Measurements from ENCODE around the gene INPP5E. TPM values are rescaled to one million over a fixed set of nuclear protein-coding genes. Genes with fewer than 3 reads are reported as not detected.
"Not testable (repeated sequence)": the region's sequence is repeated elsewhere in the genome, so short reads cannot be mapped to it uniquely, and the experiment has no call there.

INPP5E gene
- total RNA-seq, 1 experiment from 2014 or later: 12.4 TPM

DNA sequence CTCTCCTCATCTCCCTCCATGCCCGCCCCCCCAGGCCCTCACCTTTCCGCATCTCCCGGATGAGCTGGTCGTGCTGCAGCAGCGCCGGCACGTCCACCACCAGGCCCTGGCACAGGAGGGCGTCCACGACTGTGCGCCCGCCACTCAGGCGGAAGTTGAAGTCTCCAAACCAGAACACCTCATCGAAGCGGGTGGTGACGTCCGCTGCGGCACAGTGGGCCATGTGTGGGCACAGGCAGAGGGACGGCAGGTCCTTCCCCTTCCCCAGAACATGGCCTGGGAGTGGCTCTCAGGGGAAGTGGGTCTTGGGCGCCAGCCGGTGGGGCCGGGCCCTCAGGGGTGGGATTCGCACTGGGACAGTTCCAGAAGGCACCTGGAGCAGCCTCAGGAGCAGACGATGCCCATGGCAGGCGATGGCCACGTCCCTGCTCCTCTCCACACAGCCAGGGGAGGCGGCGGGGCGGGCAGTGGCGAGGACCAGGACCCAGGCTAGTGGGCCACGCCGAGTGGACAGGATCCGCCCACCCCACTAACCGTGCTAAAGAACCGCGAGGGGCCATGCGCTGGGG lies 7.8 kb downstream of the INPP5E start:
- no peak overlapping the region for H3K4me3 ChIP-seq (ENCODE audit: insufficient read depth, low read depth, low read length)
- no peak for DNase-seq
- H3K27me3 ChIP-seq (ENCODE audit: control insufficient read depth, insufficient read depth, low read length): no peaks in the 10 kb centered on the region
- H3K36me3 ChIP-seq (replicated peaks; ENCODE audit: control insufficient read depth, insufficient read depth, low read length): peaks cover 2% of the 10 kb centered on the region

DNA sequence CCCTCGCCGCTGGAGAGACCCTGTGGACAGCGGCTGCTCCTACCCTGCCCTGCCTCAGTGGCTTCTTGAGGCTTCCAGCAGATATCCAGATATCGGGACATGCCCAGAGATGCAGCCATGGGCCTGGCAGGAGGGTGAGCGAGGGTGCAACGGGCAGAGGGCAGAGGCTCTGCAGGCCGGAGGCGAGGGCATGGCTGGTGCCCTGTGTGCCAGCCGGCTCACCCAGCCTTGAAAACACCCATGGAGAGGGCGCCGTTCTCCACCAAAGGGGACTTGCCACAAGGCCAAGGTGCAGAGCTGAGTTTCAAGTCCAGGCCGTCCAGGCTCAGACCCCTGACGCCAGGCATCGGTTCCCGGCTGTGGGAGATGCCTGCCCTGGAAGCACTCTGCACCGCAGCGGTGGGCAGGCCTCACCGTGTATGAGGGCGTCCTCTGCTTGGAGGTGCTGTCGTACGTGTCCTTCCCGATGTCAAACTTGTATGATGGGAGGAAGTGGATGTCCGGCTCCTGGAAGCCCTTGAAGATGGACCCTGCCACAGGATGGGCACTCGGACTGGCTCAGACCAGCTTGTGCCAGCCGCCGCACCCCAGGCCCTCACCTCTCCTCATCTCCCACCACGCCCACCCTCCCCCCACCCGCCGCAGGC lies 8.9 kb downstream of the INPP5E start:
- H3K36me3 ChIP-seq (replicated peaks; ENCODE audit: control insufficient read depth, insufficient read depth, low read length): peaks cover 2% of the 10 kb centered on the region
- H3K4me3 ChIP-seq (ENCODE audit: insufficient read depth, low read depth, low read length): no peak overlapping the region
- no peaks in the 10 kb centered on the region for H3K27me3 ChIP-seq (ENCODE audit: control insufficient read depth, insufficient read depth, low read length)
- DNase-seq: no peak

DNA sequence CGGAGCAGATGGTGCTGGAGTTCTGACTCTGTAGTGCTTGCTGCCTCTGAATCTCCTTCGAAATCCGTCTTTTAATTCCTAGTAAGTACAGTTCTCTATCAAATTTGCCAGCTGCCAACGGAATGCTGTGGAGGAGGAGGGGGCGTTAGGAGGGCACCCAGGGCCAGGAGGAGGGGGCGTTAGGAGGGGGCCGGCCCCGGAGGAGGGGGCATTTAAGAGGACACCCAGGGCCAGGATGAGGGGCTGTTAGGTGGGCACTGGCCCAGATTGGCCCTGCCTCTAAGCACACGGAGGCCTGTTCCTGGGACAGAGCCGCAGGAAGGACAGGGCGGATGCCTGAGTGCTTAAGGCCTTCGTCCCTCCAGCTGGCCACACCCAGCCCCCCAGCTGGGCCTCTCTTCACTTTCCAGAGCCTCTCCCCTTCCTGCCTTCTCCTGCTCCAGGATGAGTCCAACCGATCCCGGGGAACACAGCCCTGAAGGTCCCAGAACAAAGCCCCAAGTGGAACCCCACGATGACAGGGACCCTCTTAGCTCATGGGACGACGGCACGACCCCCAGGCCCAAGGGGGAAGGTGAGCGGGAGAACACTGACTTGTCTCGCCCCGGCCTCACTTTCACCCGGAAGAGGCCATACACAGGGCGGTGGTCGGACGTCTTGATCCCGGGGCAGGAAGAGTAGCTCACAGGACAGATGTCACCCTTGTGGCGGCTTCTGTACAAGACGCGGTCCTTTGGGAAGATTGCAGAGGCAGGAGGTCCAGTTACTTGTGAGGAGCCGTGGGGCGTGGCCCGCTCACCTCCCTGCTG lies 9.8 kb downstream of the INPP5E start:
- no peak for DNase-seq
- H3K27me3 ChIP-seq (ENCODE audit: control insufficient read depth, insufficient read depth, low read length): no peaks in the 10 kb centered on the region
- H3K36me3 ChIP-seq (replicated peaks; ENCODE audit: control insufficient read depth, insufficient read depth, low read length): peaks cover 2% of the 10 kb centered on the region
- H3K4me3 ChIP-seq (ENCODE audit: insufficient read depth, low read depth, low read length): no peak overlapping the region

DNA sequence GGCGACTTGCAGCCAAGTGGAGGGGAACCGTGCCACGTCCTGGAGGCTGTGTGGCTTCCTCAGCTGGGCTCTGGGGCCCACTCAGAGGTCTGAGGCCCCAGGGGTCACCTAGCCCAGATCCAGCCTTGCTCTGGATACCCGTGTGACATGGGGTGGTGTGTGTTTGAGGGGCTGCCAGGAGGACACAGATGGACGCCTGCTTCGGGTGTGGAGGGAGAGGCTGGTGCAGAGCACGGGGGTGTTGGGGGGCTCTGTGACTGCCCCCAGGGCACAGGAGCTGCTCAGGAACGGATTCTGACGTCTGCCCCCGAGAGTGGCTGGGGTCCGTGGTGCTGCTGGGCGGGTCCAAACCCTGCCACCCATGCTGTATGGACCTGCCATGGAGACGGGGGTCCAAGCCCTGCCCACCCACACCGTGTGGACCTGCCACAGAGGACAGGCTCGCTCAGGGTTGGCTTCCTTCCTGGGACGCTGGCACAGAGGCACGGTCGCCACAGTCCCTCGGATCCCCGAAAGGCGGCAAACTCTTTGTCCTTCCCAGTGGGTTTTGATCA lies 10.5 kb downstream of the INPP5E start:
- Histone ChIP-seq H3K27me3 (ENCODE audit: control insufficient read depth, insufficient read depth, low read length) (no peaks in the 10 kb centered on the region), H3K4me3 (ENCODE audit: insufficient read depth, low read depth, low read length) (no peak overlapping the region), H3K36me3 (replicated peaks; ENCODE audit: control insufficient read depth, insufficient read depth, low read length) (peaks cover 5% of the 10 kb centered on the region)
- no peak for DNase-seq

DNA sequence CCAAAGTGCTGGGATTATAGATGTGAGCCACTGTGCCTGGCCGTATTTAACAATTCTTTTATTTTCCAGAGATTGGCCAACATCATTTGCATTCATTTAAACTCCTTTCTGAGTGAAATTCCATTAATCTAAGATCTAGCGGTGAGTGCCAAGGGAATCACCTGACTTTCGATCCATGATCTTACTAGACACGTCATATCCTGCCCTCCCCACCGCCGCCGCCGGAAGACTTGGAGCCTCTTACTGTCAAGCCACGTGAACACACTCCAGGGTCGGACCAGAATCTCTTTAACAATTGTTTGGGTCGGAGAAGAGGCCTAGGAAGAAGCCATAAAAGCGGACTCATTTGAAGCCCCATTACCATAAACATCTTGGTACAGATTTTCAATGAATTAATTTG lies 12.9 kb downstream of the INPP5E start:
- no peak for DNase-seq
- H3K4me3 ChIP-seq (ENCODE audit: insufficient read depth, low read depth, low read length): no peak overlapping the region
- no peaks in the 10 kb centered on the region for H3K27me3 ChIP-seq (ENCODE audit: control insufficient read depth, insufficient read depth, low read length)
- peaks cover 17% of the 10 kb centered on the region for H3K36me3 ChIP-seq (replicated peaks; ENCODE audit: control insufficient read depth, insufficient read depth, low read length)

DNA sequence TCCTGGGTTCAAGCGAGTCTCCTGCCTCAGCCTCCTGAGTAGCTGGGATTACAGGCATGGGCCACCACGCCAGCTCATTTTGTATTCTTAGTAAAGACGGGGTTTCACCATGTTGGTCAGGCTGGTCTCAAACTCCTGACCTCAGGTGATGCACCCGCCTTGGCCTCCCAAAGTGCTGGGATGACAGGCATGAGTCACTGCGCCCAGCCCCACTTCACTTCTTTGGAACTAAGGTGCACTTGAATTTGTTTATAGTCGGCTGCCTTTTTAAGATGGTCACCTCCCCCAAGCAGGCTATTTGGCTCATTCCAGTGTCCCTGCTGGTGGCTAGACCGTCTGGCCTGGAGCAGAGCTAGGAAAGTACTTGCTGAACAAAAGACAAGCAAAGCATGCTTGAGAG lies 14.3 kb downstream of the INPP5E start:
- H3K36me3 ChIP-seq (replicated peaks; ENCODE audit: control insufficient read depth, insufficient read depth, low read length): peaks cover 21% of the 10 kb centered on the region
- not testable (repeated sequence) for H3K27me3 ChIP-seq (ENCODE audit: control insufficient read depth, insufficient read depth, low read length); DNase-seq; H3K4me3 ChIP-seq (ENCODE audit: insufficient read depth, low read depth, low read length)

DNA sequence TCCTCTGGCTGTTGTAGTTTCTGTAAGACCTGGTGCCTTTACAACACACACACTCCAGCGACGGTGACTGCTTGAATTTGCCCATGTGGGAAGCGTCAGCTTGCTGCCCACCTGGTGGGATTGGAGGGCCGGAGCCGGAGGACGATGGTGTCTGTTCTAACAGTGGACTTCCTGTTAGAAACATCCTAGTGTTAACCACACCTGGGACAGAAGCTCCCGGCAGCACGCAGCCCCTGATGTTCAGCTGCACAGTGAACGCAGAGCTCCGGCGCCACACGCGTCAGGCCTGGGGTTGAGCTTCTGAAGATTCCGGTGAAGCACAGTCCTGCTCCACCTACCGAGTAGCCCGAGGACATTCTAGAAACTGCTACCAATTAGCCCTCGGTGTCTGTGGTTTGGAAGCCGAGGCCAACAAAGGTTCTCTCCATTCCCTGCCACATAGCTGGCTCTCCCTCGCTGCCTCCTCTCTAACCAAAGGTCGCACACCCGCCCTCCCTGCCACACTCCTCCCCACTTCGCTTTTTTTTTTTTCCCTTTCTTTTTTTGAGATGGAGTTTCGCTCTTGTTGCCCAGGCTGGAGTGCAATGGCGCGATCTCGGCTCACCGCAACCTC lies 14.8 kb downstream of the INPP5E start:
- H3K4me3 ChIP-seq (ENCODE audit: insufficient read depth, low read depth, low read length): no peak overlapping the region
- no peaks in the 10 kb centered on the region for H3K27me3 ChIP-seq (ENCODE audit: control insufficient read depth, insufficient read depth, low read length)
- DNase-seq: no peak
- H3K36me3 ChIP-seq (replicated peaks; ENCODE audit: control insufficient read depth, insufficient read depth, low read length): peaks cover 21% of the 10 kb centered on the region

DNA sequence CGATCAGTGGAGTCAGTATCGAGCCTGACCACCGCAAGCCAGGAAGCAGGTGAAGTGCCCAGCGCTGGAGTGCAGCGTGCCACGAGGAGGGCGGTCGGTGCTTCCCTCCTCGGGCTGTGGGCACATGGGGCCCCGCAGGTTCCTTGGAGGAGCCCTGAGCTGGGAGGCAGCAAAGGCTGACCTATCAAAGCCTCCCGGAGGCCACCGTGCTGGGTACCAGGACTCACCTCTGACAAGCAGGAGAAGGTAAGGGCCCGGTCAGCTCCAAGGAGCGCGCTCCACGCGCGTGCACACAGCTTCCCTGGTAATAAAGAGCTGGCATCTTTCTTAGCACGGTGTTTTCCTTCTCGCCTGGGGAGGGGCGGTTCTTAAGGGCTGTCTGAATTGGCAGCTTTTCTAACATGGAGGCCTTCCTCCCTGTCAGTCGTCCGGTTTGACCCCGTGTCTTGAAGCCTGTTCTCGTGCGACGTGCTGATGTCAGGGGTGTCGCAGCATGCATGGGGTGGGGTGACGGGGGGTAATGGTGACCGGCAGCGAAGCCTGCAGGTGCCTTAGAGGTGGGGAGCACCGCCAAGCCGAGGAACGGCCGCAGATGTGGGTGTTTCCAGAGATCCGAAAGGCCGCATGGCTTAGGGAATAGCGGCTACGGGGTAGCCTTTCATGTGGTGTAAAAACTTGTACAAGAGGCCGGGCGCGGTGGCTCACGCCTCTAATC lies 16.1 kb downstream of the INPP5E start:
- Histone ChIP-seq H3K36me3 (replicated peaks; ENCODE audit: control insufficient read depth, insufficient read depth, low read length) (peaks cover 25% of the 10 kb centered on the region), H3K27me3 (ENCODE audit: control insufficient read depth, insufficient read depth, low read length) (no peaks in the 10 kb centered on the region), H3K4me3 (ENCODE audit: insufficient read depth, low read depth, low read length) (no peak overlapping the region)
- DNase-seq: no peak

DNA sequence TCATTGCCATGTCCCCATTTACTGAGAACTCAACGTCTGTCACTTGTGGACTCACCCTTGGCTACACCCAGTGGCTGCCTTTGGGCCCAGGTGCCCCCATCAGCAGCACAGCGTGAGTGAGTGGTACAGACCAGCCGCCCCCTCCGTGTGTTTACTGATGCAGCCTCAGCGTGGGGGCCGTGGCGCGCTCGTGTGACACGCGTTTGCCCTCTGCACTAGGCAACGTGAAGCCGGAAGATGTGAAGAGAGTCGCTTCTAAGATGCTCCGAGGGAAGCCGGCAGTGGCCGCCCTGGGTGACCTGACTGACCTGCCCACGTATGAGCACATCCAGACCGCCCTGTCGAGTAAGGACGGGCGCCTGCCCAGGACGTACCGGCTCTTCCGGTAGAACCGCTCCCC lies 16.8 kb downstream of the INPP5E start:
- Histone ChIP-seq H3K4me3 (ENCODE audit: insufficient read depth, low read depth, low read length) (no peak overlapping the region), H3K36me3 (replicated peaks; ENCODE audit: control insufficient read depth, insufficient read depth, low read length) (peaks cover 31% of the 10 kb centered on the region), H3K27me3 (ENCODE audit: control insufficient read depth, insufficient read depth, low read length) (no peaks in the 10 kb centered on the region)
- DNase-seq: no peak

DNA sequence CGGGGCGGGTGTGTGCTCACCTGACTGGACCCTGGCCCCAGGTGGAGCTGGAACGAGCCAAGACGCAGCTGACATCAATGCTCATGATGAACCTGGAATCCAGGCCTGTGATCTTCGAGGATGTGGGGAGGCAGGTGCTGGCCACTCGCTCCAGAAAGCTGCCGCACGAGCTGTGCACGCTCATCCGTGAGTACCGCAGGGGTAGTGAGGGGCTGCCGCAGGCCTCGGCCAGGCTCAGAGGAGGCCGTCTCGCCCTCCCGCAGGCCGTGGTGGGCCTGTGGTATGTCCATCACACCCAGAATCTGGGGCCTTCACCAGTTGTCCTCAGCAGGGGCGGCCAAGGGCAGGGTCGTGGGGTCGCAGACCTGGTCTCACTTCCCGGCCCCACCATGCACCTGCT lies 17.9 kb downstream of the INPP5E start:
- Histone ChIP-seq H3K36me3 (replicated peaks; ENCODE audit: control insufficient read depth, insufficient read depth, low read length) (peaks cover 37% of the 10 kb centered on the region), H3K4me3 (ENCODE audit: insufficient read depth, low read depth, low read length) (no peak overlapping the region), H3K27me3 (ENCODE audit: control insufficient read depth, insufficient read depth, low read length) (no peaks in the 10 kb centered on the region)
- DNase-seq: no peak

DNA sequence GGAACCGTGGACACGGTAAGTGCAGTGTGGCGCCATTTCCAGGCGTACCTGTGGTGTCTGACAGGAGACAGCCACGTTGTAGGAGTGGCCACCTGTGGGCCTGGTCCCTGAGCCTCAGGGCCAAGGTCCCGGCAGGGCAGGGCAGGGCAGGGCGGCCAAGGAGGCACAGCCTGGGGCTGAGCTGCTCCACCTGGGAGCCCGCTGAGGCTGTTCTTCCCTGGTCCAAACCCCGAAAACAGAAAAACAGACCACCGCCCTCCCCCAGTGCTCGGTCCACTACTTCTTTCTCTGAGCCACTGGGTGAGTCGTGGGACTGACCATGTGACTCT lies 20.6 kb downstream of the INPP5E start:
- no peak for DNase-seq
- Histone ChIP-seq H3K4me3 (ENCODE audit: insufficient read depth, low read depth, low read length) (no peak overlapping the region), H3K36me3 (replicated peaks; ENCODE audit: control insufficient read depth, insufficient read depth, low read length) (peaks cover 54% of the 10 kb centered on the region), H3K27me3 (ENCODE audit: control insufficient read depth, insufficient read depth, low read length) (no peaks in the 10 kb centered on the region)

DNA sequence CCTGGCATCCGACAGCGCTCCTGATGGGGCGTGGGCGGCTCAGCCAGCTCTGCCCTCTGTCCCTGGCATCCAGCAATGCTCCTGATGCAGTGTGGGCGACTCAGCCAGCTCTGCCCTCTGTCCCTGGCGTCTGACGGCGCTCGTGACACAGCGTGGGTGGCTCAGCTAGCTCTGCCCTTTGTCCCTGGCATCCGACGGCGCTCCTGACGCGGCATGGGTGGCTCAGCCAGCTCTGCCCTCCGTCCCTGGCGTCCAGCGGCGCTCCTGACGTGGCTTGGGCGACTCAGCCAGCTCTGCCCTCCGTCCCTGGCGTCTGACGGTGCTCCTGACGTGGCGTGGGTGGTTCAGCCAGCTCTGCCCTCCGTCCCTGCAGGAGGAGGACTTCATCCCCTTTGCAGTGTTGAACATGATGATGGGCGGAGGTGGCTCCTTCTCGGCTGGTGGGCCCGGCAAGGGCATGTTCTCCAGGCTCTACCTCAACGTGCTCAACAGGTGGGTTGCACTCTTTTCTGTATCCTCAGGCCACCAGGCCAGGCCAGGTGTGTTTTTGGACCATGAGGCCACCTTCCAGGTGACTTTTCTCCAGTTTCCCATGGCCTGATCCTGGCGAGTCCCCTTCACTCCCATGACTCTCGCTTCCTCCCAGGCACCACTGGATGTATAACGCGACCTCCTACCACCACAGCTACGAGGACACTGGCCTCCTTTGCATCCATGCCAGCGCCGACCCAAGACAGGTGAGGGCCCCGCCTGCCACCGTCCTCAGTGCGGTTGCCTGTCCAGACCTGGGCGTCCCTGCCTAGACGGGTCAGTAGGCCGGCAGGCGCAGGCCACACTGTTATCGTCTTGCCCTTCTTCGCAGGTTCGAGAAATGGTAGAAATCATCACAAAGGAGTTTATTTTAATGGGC lies 21.2 kb downstream of the INPP5E start:
- DNase-seq: no peak
- peaks cover 58% of the 10 kb centered on the region for H3K36me3 ChIP-seq (replicated peaks; ENCODE audit: control insufficient read depth, insufficient read depth, low read length)
- no peak overlapping the region for H3K4me3 ChIP-seq (ENCODE audit: insufficient read depth, low read depth, low read length)
- H3K27me3 ChIP-seq (ENCODE audit: control insufficient read depth, insufficient read depth, low read length): no peaks in the 10 kb centered on the region

DNA sequence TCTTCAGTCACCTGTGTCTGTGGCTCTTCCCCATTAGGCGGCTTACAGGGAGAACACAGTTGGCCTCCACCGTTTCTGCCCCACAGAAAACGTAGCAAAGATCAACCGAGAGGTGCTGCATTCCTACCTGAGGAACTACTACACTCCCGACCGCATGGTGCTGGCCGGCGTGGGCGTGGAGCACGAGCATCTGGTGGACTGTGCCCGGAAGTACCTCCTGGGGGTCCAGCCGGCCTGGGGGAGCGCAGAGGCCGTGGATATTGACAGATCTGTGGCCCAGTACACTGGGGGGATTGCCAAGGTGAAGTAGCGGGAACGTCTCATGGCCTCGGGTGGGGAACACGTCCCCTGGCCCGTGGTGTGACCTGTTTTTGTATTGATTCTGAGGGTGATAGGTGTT lies 22.7 kb downstream of the INPP5E start:
- H3K27me3 ChIP-seq (ENCODE audit: control insufficient read depth, insufficient read depth, low read length): no peaks in the 10 kb centered on the region
- peaks cover 59% of the 10 kb centered on the region for H3K36me3 ChIP-seq (replicated peaks; ENCODE audit: control insufficient read depth, insufficient read depth, low read length)
- DNase-seq: no peak

More for the DNA sequence above, 22.7 kb downstream of the INPP5E start:
- no peak overlapping the region for H3K4me3 ChIP-seq (ENCODE audit: insufficient read depth, low read depth, low read length)

Measured in H7 (cell line).